OCI-LY1 (cell line): Measurements from ENCODE around the gene PRAMEF12.
"Not testable (repeated sequence)": the region's sequence is repeated elsewhere in the genome, so short reads cannot be mapped to it uniquely, and the experiment has no call there.

Source experiments
- H2AFZ ChIP-seq: fragments of 200-600 bp; sonication (generic), shearing (Covaris generic); 2 replicates; pipeline ENCODE4 v1.6.0; 2014; ENCODE audit warnings: antibody characterized with exemption, mild to moderate bottlenecking, low read length
- H3F3A ChIP-seq: fragments of 200-600 bp; sonication (generic), shearing (Covaris generic); 2 replicates; pipeline ENCODE4 v1.6.0; 2014; ENCODE audit warnings: mild to moderate bottlenecking, antibody characterized with exemption, low read length, moderate library complexity; ENCODE audit not compliant: insufficient read depth
- H3K27ac ChIP-seq: fragments of 200-600 bp; sonication (generic); 2 replicates; pipeline ENCODE4 v1.5.1; 2014; ENCODE audit warnings: low read length, mixed run types, mild to moderate bottlenecking, low read depth; ENCODE audit not compliant: poor library complexity, severe bottlenecking
- H3K27me3 ChIP-seq: fragments of 200-600 bp; sonication (generic); 2 replicates; pipeline ENCODE4 v1.6.0; 2014; ENCODE audit warnings: antibody characterized with exemption, mild to moderate bottlenecking, low read length, moderate library complexity; ENCODE audit not compliant: insufficient read depth
- H3K36me3 ChIP-seq: fragments of 200-600 bp; sonication (generic); 2 replicates; pipeline ENCODE4 v1.6.1; 2014; ENCODE audit warnings: mild to moderate bottlenecking, antibody characterized with exemption, low read length, moderate library complexity, mixed read lengths; ENCODE audit not compliant: insufficient read depth
- H3K4me1 ChIP-seq: fragments of 200-600 bp; sonication (generic); 2 replicates; pipeline ENCODE4 v1.5.1; 2014; ENCODE audit warnings: mild to moderate bottlenecking, low read length, moderate library complexity; ENCODE audit not compliant: insufficient read depth, severe bottlenecking
- H3K4me2 ChIP-seq: fragments of 200-600 bp; sonication (generic), shearing (Covaris generic); 2 replicates; pipeline ENCODE4 v1.6.1; 2014; ENCODE audit warnings: low read length
- H3K4me3 ChIP-seq: fragments of 200-600 bp; sonication (generic); 2 replicates; pipeline ENCODE4 v1.5.1; 2014; ENCODE audit warnings: low read length, low read depth, mild to moderate bottlenecking, mixed read lengths; ENCODE audit not compliant: poor library complexity, severe bottlenecking
- H3K79me2 ChIP-seq: fragments of 200-600 bp; shearing (Covaris generic); 2 replicates; pipeline ENCODE4 v1.6.1; 2016; ENCODE audit warnings: mixed run types, low read length, mixed read lengths; ENCODE audit not compliant: insufficient read depth
- H3K9ac ChIP-seq: fragments of 200-600 bp; sonication (generic), shearing (Covaris generic); 2 replicates; pipeline ENCODE4 v1.6.1; 2014; ENCODE audit warnings: mild to moderate bottlenecking, low read length, mixed read lengths
- H3K9me2 ChIP-seq: fragments of 200-600 bp; sonication (generic), shearing (Covaris generic); 2 replicates; pipeline ENCODE4 v1.6.1; 2014; ENCODE audit warnings: low read depth, mild to moderate bottlenecking, low read length, mixed read lengths
- H3K9me3 ChIP-seq: fragments of 200-600 bp; shearing (Covaris generic); 2 replicates; pipeline ENCODE4 v1.6.1; 2014; ENCODE audit warnings: low read length, mixed read lengths
- H4K20me1 ChIP-seq: fragments of 200-600 bp; sonication (generic), shearing (Covaris generic); 2 replicates; pipeline ENCODE4 v1.6.0; 2016; ENCODE audit warnings: mild to moderate bottlenecking, low read length; ENCODE audit not compliant: insufficient read depth
- CTCF ChIP-seq: fragments of 200-600 bp; sonication (generic), shearing (Covaris generic); IDR thresholded peaks from 2 replicates; pipeline ENCODE4 v1.5.1; 2017; ENCODE audit warnings: mild to moderate bottlenecking, antibody characterized with exemption, low read length, moderate library complexity, mixed read lengths
- EZH2 ChIP-seq: fragments of 200-600 bp; sonication (generic), shearing (Covaris generic); IDR thresholded peaks from 2 replicates; pipeline ENCODE4 v1.8.0; 2017; ENCODE audit warnings: borderline replicate concordance, mixed run types, mild to moderate bottlenecking, antibody characterized with exemption, low read length, moderate library complexity, mixed read lengths

PRAMEF12 gene

GRCh38 chr1:12810691-12811408 lies 37.3 kb downstream of the PRAMEF12 start:
- Histone ChIP-seq H3K9ac (no peak overlapping the region), H2AFZ (no peak overlapping the region)

GRCh38 chr1:12811409-12811784 lies 37.9 kb downstream of the PRAMEF12 start:
- no peaks in the 10 kb centered on the region for H3F3A ChIP-seq
- no peak overlapping the region for H3K9ac ChIP-seq
- H3K4me3 ChIP-seq: no peak overlapping the region
- no peaks in the 10 kb centered on the region for H3K4me1 ChIP-seq
- no peaks in the 10 kb centered on the region for H3K79me2 ChIP-seq
- no peaks in the 10 kb centered on the region for H3K9me2 ChIP-seq
- H3K27me3 ChIP-seq: no peaks in the 10 kb centered on the region
- H3K27ac ChIP-seq: no peak overlapping the region
- no peak for TF ChIP-seq EZH2
- TF ChIP-seq CTCF: no peak
- no peaks in the 10 kb centered on the region for H3K9me3 ChIP-seq
- no peaks in the 10 kb centered on the region for H4K20me1 ChIP-seq
- no peak overlapping the region for H3K4me2 ChIP-seq
- no peak overlapping the region for H2AFZ ChIP-seq
- no peaks in the 10 kb centered on the region for H3K36me3 ChIP-seq

More at GRCh38 chr1:12810691-12811408, 37.3 kb downstream of the PRAMEF12 start:
- Histone ChIP-seq H3F3A (no peaks in the 10 kb centered on the region), H3K4me3 (no peak overlapping the region), H3K27me3 (no peaks in the 10 kb centered on the region), H3K79me2 (no peaks in the 10 kb centered on the region), H3K9me3 (no peaks in the 10 kb centered on the region), H3K27ac (no peak overlapping the region), H3K4me2 (no peak overlapping the region), H4K20me1 (no peaks in the 10 kb centered on the region), H3K4me1 (no peaks in the 10 kb centered on the region), H3K9me2 (no peaks in the 10 kb centered on the region), H3K36me3 (no peaks in the 10 kb centered on the region)
- no peak for TF ChIP-seq CTCF
- no peak for TF ChIP-seq EZH2

- not testable (repeated sequence) for H3K9me2 ChIP-seq, H3K4me3 ChIP-seq, H3K9ac ChIP-seq, H3K9me3 ChIP-seq, H3K4me1 ChIP-seq, H4K20me1 ChIP-seq, H3K27ac ChIP-seq, H3F3A ChIP-seq, H2AFZ ChIP-seq, H3K4me2 ChIP-seq, H3K36me3 ChIP-seq, H3K79me2 ChIP-seq, H3K27me3 ChIP-seq
Measured at GRCh38 chr1:12819061-12819460, 45.5 kb downstream of the PRAMEF12 start.
